ENCODE data around the gene DVL1. TPM values are rescaled to one million over a fixed set of nuclear protein-coding genes. Genes with fewer than 3 reads are reported as not detected.
A peak's percentile ranks its signal among the peaks of the same experiment; 100 is the strongest.

DVL1 gene
- total and polyA plus RNA-seq, 4 experiments from 2014 or later, result 0.19 to 44.6 (median 22.8) TPM

GRCh38 chr1:1351511-1352427, 2.6 kb upstream of the DVL1 start:
- no peaks in the 10 kb centered on the region for H3K27me3 ChIP-seq (ENCODE audit: insufficient read depth, low read length)
- peaks cover 27% of the 10 kb centered on the region for H3K4me1 ChIP-seq (ENCODE audit: insufficient read depth, low read length)
- peaks cover 0 to 2% (median 0%) of the 10 kb centered on the region in 8 donors for H3K9me3 Mint-ChIP-seq
- no peaks in the 10 kb centered on the region for H3K36me3 ChIP-seq (ENCODE audit: insufficient read depth, low read length)
- H3K4me1 Mint-ChIP-seq, result peaks cover 2 to 32% (median 15%) of the 10 kb centered on the region in 4 donors
- H3K4me3 ChIP-seq (ENCODE audit: low read length in 2 of 2), result no peak overlapping the region
- intact Hi-C loops (cut with micrococcal nuclease), result no loop called here
- H3K9me3 ChIP-seq (ENCODE audit: control insufficient read depth in 1 of 2, low read length in 2 of 2), result no peaks in the 10 kb centered on the region
- DNase-seq, result no peak
- ChIA-PET CTCF (ENCODE audit: partially characterized antibody) (interaction anchor here (1.8 kb wide), 1 partner anchor 20 kb away, joined by 9 read pairs; no protein-coding TSS in a partner anchor), POLR2A (ENCODE audit: partially characterized antibody) (interaction anchor here (1.4 to 3.5 kb wide), 3 partner anchors 19 to 48 kb away, joined by 4 to 24 read pairs (median 6); partner anchors contain the start of genes AURKAIP1 and CCNL2)
- peak overlapping the region; percentile 26 to 91 (median 68) for H3K4me3 Mint-ChIP-seq
- no peaks in the 10 kb centered on the region for H3K36me3 Mint-ChIP-seq
- H3K27me3 Mint-ChIP-seq, result peaks cover 4 to 11% of the 10 kb centered on the region in 2 donors
- H3K27ac Mint-ChIP-seq, result peak overlapping the region in 2 of 7 donors; percentile 72 to 78
- no peak overlapping the region for H3K27ac ChIP-seq (ENCODE audit: low read depth, low read length)

DNA sequence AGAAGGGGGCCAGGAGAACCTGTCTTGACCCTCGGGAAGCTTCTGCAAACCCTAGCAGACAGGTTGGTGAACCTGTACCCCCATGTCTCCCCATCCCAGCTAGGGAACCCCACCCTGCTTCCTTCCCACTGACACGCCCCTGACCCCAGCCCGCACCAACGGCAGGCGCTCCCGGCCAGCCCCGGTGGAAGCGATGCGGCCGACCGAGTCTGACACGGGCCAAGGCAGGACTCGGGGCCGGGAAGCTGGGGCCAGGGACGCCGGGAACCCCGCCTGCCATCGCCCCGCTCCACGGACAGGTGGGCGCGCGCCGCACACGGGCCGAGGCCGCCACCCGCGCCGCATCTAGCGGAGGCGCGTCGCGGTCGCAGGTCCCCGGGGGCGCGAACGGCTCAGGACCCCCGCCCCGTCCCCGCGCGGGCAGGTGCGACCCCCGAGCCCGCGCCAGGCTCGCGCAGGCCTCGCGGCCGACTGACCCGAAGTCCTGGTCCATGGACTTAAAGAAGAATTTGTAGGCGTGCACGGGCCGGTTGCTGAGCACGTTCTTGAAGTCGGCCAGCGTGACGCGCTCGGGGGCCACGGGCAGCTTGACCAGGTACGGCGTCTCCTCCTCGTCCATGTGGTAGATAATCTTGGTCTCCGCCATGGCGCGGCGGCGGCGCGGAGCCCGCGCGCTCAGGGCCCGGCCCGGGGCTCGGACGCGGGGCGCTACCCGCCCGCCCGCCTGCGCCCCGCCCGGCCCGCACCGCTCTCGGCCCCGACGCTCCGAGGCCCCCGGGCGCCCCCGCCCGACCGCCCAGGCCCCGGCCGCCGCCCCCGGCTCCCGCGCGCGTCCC, 580 bp downstream of the DVL1 start:
- Mint-ChIP-seq H3K27ac (peak overlapping the region in 5 of 7 donors; percentile 57 to 89 (median 64)), H3K9me3 (peaks cover 0 to 2% (median 0%) of the 10 kb centered on the region in 8 donors), H3K4me3 (peak overlapping the region; percentile 70 to 85 (median 78)), H3K36me3 (no peaks in the 10 kb centered on the region), H3K4me1 (peaks cover 4 to 30% (median 16%) of the 10 kb centered on the region in 4 donors), H3K27me3 (peaks cover 3 to 9% of the 10 kb centered on the region in 2 donors)
- ChIA-PET CTCF (ENCODE audit: partially characterized antibody) (interaction anchor here (1.4 to 1.9 kb wide), 3 partner anchors 23 to 226 kb away, joined by 4 to 9 read pairs (median 5); no protein-coding TSS in a partner anchor), POLR2A (ENCODE audit: partially characterized antibody) (interaction anchor here (0.7 to 2.0 kb wide), 8 partner anchors 18 to 382 kb away, joined by 3 to 14 read pairs (median 4); partner anchors contain the start of genes AURKAIP1, CCNL2, PLEKHN1 and UBE2J2)
- DNase-seq, result no peak
- intact Hi-C loops (cut with micrococcal nuclease), result loop anchor here (1.0 to 2.0 kb wide), 2 partner anchors 24 to 40 kb away; partner anchors contain the start of gene PUSL1
- Histone ChIP-seq H3K27me3 (ENCODE audit: insufficient read depth, low read length) (no peaks in the 10 kb centered on the region), H3K36me3 (ENCODE audit: insufficient read depth, low read length) (no peaks in the 10 kb centered on the region), H3K27ac (ENCODE audit: low read depth, low read length) (peak overlapping the region; percentile 41), H3K4me1 (ENCODE audit: insufficient read depth, low read length) (peaks cover 17% of the 10 kb centered on the region), H3K9me3 (ENCODE audit: control insufficient read depth in 1 of 2, low read length in 2 of 2) (no peaks in the 10 kb centered on the region), H3K4me3 (ENCODE audit: low read length in 2 of 2) (peak overlapping the region in 1 of 2 donors; percentile 43)

DNA sequence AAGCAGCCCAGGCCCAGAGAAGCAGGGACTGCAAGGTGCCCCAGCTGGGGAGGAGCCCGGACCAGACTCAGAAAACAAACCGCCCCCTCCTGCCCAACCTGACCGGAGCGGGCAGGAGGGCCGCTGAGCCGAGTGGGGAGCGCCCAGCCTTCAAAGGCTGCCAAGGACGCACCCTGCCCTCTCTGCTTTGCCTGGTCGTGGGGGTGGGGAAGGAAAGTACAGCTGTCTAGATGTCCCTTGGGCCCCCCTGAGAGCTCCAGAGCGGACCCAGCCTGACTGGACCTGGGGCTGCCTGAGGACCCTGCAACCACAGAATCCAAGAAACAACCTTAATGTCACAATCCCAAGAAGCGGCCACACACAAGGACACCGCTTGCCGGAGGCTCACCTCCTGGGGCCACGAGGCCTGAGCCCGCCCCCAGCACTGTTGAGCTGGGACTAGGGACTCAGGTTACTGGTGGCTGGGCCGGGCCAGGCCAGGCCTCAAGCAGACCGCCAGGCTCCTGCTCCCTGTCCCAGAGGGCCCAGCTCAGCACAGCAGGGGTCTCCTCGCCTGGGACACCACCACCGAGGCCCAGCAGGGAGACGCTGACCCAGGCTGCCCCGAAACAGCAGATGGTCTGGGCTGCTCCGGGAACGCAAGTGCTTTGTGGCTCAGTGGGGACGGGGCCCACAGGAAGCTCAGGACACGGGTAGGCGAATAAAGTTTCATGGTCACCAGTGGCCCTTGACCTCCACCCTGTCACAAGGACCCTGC, 1.4 kb downstream of the DVL1 start:
- H3K4me3 Mint-ChIP-seq, result peak overlapping the region; percentile 70 to 85 (median 78)
- ChIA-PET CTCF (ENCODE audit: partially characterized antibody) (interaction anchor here (1.4 to 1.9 kb wide), 3 partner anchors 24 to 225 kb away, joined by 4 to 9 read pairs (median 5); no protein-coding TSS in a partner anchor), POLR2A (ENCODE audit: partially characterized antibody) (interaction anchor here (0.8 to 2.0 kb wide), 7 partner anchors 17 to 75 kb away, joined by 3 to 14 read pairs (median 5); partner anchors contain the start of genes AURKAIP1, CCNL2 and UBE2J2)
- Histone ChIP-seq H3K9me3 (ENCODE audit: control insufficient read depth in 1 of 2, low read length in 2 of 2) (no peaks in the 10 kb centered on the region), H3K4me1 (ENCODE audit: insufficient read depth, low read length) (peaks cover 14% of the 10 kb centered on the region), H3K27me3 (ENCODE audit: insufficient read depth, low read length) (no peaks in the 10 kb centered on the region), H3K27ac (ENCODE audit: low read depth, low read length) (peak overlapping the region; percentile 41), H3K4me3 (ENCODE audit: low read length in 2 of 2) (peak overlapping the region in 1 of 2 donors; percentile 43), H3K36me3 (ENCODE audit: insufficient read depth, low read length) (no peaks in the 10 kb centered on the region)
- intact Hi-C loops (cut with micrococcal nuclease), result loop anchor here (2.0 kb wide), 1 partner anchor 25 kb away; no protein-coding TSS in a partner anchor
- H3K9me3 Mint-ChIP-seq, result no peaks in the 10 kb centered on the region
- DNase-seq, result no peak
- H3K36me3 Mint-ChIP-seq, result no peaks in the 10 kb centered on the region
- peaks cover 3 to 8% of the 10 kb centered on the region in 2 donors for H3K27me3 Mint-ChIP-seq
- H3K27ac Mint-ChIP-seq, result peak overlapping the region in 5 of 7 donors; percentile 57 to 89 (median 63)
- H3K4me1 Mint-ChIP-seq, result peaks cover 4 to 28% (median 15%) of the 10 kb centered on the region in 4 donors

GRCh38 chr1:1347026-1347595, 2.1 kb downstream of the DVL1 start:
- H3K4me1 Mint-ChIP-seq, result peaks cover 4 to 21% (median 11%) of the 10 kb centered on the region in 4 donors
- H3K36me3 Mint-ChIP-seq, result no peaks in the 10 kb centered on the region
- no peaks in the 10 kb centered on the region for H3K9me3 Mint-ChIP-seq
- H3K4me3 Mint-ChIP-seq, result peak overlapping the region in 7 of 8 donors; percentile 34 to 85 (median 78)
- ChIA-PET CTCF (ENCODE audit: partially characterized antibody) (interaction anchor here (1.4 to 1.9 kb wide), 3 partner anchors 25 to 224 kb away, joined by 4 to 9 read pairs (median 5); no protein-coding TSS in a partner anchor), POLR2A (ENCODE audit: partially characterized antibody) (interaction anchor here (1.6 to 2.0 kb wide), 3 partner anchors 19 to 28 kb away, joined by 3 to 14 read pairs (median 5); partner anchors contain the start of gene AURKAIP1)
- Histone ChIP-seq H3K4me1 (ENCODE audit: insufficient read depth, low read length) (peaks cover 14% of the 10 kb centered on the region), H3K36me3 (ENCODE audit: insufficient read depth, low read length) (no peaks in the 10 kb centered on the region), H3K27ac (ENCODE audit: low read depth, low read length) (no peak overlapping the region), H3K27me3 (ENCODE audit: insufficient read depth, low read length) (no peaks in the 10 kb centered on the region), H3K4me3 (ENCODE audit: low read length in 2 of 2) (no peak overlapping the region), H3K9me3 (ENCODE audit: control insufficient read depth in 1 of 2, low read length in 2 of 2) (no peaks in the 10 kb centered on the region)
- H3K27me3 Mint-ChIP-seq, result peaks cover 0 to under 1% of the 10 kb centered on the region in 2 donors
- H3K27ac Mint-ChIP-seq, result peak overlapping the region in 4 of 7 donors; percentile 53 to 60 (median 58)
- intact Hi-C loops (cut with micrococcal nuclease), result no loop called here
- no peak for DNase-seq

GRCh38 chr1:1346501-1346890, 2.7 kb downstream of the DVL1 start:
- ChIA-PET CTCF (ENCODE audit: partially characterized antibody) (no interaction called here), POLR2A (ENCODE audit: partially characterized antibody) (interaction anchor here (1.3 kb wide), 1 partner anchor 28 kb away, joined by 5 read pairs; the partner anchor contains the start of gene AURKAIP1)
- H3K9me3 ChIP-seq (ENCODE audit: control insufficient read depth in 1 of 2, low read length in 2 of 2), result no peaks in the 10 kb centered on the region
- DNase-seq, result no peak
- Mint-ChIP-seq H3K36me3 (no peaks in the 10 kb centered on the region), H3K27ac (peak overlapping the region in 2 of 7 donors; percentile 52 to 60), H3K27me3 (no peaks in the 10 kb centered on the region), H3K4me3 (peak overlapping the region in 5 of 8 donors; percentile 3 to 78 (median 65)), H3K4me1 (peaks cover 4 to 20% (median 10%) of the 10 kb centered on the region in 4 donors), H3K9me3 (no peaks in the 10 kb centered on the region)
- no peaks in the 10 kb centered on the region for H3K27me3 ChIP-seq (ENCODE audit: insufficient read depth, low read length)
- H3K4me3 ChIP-seq (ENCODE audit: low read length in 2 of 2), result no peak overlapping the region
- no peak overlapping the region for H3K27ac ChIP-seq (ENCODE audit: low read depth, low read length)
- intact Hi-C loops (cut with micrococcal nuclease), result no loop called here
- H3K36me3 ChIP-seq (ENCODE audit: insufficient read depth, low read length), result no peaks in the 10 kb centered on the region
- peaks cover 14% of the 10 kb centered on the region for H3K4me1 ChIP-seq (ENCODE audit: insufficient read depth, low read length)

Data from CD4-positive, alpha-beta memory T cell (primary cell).